HG02678 (cell line): ENCODE measurements around the gene MFNG.
"Not testable (repeated sequence)": the region's sequence is repeated elsewhere in the genome, so short reads cannot be mapped to it uniquely, and the experiment has no call there.

Experiments used
- ATAC-seq: cut with Tn5 transposase; IDR thresholded peaks from one replicate; pipeline ENCODE4 v1.9.1; 2021; ENCODE audit warnings: mild to moderate bottlenecking, moderate library complexity; ENCODE audit not compliant: unreplicated experiment

The MFNG gene, protein sequence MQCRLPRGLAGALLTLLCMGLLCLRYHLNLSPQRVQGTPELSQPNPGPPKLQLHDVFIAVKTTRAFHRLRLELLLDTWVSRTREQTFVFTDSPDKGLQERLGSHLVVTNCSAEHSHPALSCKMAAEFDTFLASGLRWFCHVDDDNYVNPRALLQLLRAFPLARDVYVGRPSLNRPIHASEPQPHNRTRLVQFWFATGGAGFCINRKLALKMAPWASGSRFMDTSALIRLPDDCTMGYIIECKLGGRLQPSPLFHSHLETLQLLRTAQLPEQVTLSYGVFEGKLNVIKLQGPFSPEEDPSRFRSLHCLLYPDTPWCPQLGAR

DNA sequence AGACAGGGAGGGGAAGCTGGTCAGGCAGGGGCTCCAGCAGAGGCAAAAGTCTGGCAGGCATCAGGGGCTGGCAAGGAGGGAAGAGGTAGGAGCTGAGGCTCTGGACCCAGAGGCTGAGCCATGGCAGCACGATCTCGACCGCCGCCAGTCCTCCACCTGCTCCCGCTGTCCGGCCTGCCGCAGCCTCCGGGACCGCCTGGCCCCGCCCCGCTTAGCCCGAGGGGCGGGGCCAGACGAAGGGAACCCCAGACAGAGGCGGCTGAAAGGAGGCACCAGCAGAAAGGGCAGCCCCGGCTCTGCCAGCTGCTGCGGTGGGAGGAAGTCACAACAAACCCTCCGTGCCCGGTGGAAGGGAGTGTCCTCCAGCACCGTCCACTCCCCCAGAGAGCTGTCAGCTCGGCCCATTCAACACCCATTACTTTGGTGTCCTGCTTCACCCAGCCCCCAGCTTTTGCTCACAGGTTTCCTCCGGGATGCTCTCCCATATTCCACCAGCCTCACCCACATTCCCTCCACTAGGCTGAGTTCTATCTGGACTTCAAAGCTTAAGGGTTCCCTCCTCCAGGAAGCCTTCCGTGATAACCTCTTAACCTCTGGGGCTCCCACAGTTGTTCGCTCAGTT is at the start of gene MFNG:
TSS of gene MFNG (minus strand) at position 161 of the 622 bp plus-strand sequence. CDS start 207 bp downstream, outside the sequence.
- peak; percentile 69 for ATAC-seq

DNA sequence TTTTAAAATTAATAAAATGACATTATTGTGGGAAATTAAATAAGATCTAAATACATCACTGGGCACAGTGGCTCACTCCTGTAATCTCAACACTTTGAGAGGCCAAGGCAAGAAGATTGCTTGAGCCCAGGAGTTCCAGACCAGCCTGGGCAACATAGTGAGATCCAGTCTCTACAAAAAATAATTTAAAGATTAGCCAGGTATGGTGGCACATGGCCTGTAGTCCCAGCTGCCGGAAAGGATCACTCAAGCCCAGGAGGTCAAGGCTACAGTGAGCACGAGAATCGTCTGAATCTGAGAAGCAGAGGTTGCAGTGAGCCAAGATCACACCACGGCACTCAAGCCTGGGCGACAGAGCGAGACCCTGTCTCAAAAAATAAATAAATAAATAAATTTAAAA is 49.0 kb upstream of the MFNG start:
- ATAC-seq: no peak

DNA sequence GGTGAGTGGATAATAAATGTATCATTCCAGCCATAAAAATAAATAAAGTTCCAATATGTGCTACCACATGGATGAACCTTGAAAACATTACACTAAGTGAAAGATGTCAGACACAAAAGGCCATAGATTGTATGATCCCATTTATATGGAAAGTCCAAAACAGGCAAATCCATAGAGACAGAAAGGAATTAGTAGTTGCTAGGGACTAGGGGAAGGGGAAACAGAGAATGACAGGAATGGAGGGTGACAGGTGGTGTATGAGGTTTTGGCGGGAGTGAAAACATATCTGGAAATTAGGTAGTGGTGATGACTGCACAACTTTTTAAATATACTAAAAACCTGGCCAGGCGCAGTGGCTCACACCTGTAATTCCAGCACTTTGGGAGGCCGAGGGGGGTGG is 48.3 kb upstream of the MFNG start:
- no peak for ATAC-seq

DNA sequence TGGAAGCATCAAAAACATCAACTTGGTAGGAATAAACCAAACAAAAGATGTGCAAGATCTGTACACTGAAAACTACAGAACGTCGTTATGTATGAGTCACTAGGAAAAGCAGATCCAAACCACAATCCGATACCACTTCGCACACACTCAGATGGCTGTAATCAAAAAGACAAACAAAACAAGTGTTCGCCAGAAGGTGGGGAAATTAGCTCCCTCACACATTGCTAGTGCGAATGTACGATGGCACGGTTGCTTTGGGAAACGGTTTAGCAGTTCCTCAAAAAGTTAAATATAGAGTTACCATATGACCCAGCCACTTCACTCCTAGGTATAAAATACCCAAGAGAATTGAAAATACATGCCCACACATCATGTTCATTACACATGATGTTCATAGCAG is 47.8 kb upstream of the MFNG start:
- no peak for ATAC-seq

DNA sequence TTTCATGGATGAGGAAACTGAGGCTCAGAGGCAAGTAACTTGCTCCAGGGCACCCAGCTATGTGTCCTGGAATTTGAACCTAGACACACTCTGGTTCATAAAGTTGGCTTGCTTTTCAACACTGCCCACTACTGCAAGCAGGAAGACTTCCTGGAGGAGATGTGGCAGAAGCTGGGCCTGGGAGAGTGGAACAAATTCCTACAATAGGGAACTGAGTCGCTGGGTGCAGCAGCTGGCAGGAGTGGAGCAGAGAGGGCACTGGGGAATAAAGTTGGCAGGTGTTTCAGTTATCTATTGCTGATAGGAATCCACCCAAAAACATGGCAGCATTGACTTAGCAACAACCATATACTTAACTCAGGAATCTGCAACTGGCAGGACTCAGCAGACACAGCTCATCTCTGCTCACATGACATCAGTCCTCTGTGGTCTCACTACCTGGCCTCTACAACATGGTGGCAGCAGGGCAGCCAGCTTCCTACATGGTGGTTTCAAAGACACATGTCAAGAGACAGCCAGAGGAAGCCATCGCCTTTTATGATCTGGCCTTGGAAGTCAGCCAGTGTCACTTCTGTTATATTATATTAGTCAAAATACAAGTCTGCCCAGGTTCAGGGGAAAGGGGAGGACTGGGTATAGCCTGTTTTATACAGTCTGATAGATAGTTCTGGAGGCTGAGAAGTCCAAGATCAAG is 43.6 kb upstream of the MFNG start:
- ATAC-seq: no peak

DNA sequence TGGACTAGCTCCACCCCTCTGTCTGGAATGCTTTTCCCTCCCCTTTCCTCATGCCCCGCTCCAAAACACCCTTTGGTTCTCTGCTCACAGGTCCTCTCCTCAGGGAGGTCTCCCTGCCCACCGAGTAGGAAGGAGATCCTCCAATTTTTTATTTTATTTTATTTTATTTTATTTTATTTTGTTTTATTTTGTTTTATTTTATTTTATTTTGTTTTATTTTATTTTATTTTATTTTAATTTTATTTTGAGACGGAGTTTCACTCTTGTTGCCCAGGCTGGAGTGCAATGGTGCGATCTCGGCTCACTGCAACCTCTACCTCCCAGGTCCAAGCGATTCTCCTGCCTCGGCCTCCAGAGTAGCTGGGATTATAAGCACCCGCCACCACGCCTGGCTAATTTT is 41.8 kb upstream of the MFNG start:
- not testable (repeated sequence) for ATAC-seq

DNA sequence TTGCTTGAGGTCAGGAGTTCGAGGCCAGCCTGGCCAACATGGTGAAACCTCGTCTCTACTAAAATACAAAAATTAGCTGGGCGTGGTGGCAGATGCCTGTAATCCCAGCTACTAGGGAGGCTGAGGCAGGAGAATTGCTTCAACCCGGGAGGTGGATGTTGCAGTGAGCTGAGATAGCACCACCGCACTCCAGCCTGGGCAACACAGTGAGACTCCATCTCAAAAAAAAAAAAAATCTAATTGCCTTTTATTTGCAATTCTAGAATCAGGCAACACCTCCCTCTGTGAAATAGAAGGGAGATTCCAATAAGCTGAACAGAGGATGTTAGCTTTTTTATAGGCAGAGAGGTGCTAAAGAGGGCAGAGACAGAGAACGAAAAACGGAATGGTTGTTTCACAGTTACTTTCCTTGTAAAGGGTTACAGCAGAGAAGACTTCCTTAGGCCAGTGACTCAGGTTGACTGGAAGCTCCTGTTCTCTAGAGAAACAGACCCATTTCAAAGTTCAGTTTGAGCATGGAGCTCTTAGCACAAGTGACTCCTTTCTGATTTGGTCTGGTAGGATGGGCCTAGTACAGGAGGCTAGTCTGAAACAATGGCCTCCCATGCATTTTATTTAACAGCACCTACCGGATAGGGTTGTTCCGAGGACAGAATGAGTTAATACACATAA is 41.0 kb upstream of the MFNG start:
- not testable (repeated sequence) for ATAC-seq

DNA sequence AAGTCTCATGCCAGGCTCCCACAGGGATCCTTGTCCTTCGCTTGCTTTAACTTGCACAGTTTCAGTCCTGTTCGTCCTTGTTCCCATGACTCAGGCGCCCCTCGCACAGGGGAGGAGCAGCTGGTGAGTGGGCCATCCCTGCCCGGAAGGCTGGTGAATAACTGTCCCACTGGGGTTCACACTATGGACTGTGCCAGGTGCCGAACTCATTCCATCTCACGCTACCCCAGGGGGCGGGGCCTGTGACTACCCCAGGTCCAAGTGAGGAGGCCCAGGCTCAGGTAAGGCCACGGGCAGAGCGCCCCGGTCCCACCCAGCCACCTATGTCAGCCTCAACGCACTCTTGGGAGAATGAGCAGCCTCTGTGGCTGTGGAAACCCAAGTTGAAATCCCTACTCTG is 40.2 kb upstream of the MFNG start:
- no peak for ATAC-seq

DNA sequence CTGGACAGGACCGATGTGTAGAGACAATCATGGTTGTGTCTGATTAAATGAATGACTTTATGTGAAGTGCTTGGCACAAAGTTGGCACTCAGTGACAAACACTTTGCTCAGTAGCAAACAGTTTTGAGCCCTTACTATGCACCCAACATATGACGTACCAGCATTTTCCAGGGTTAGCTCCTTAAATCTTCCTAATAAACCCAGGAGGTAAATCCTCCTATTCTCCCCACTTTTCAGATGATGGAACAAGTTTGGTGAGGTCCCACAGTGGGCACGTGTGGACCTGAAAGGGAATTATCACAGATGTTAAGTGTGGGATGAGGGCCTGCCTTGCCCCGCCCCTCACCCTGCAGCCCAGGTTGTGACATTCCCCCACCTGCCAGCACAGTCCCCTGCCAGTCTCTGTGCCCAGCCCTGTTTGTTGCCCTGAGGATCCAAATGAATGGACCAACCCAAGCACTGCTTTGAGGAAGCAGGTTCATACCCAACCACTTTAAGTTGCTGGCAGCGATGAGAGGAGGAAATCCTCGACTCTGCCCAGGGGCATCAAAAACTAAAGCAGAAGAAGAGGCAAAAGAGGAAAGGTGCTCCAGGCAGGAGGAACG is 39.7 kb upstream of the MFNG start:
- ATAC-seq: no peak

DNA sequence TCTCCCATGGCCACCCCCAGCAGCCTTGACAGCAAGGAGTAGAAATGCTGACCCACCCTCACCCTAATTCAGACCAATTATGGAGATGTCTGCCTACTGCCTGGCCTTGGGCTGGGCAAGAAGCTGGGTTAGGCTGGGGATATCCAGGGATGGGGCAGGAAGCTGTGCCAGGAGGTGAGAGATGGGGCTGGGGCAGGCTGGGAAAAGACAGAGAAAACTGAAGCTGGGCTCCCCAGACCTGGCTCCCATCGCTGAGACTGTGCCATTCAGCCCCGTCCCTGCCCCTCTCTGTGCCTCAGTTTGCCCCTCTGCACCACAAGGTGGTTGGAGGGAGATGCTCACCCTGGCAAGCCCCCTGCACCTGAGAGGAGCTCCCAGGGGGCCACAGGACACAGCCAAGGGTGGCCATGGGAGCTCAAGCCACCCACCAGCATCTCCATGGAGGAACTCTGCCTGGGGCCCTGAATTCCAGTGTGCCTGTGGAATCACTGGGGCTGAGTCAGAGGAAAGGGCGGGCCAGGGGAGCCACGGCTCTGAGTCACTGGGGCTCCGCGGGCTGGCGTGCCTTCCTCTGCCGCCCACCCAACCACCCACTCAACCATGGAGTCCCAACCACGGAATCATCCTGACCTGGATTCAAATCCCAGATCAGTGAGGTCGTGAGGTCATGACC is 39.0 kb upstream of the MFNG start:
- no peak for ATAC-seq

DNA sequence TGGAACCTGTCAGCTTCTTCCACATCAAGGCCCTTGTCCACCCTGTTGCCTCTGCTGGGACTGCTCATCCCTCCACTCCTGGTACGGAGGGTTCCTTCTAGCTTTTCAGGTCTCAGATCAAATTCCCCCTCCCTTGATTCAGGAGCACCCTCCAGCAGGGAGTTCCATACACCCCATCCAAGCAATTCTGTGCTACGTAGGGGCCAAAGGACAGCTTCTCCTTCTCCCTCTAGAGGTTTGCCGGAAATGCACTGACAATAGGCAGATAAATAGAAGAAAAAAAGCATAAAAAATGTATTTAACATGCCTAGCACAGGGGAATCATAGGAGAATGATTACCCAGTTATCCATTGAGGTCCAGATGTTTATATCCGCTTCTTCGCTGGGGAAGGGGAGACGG is 36.3 kb upstream of the MFNG start:
- no peak for ATAC-seq

DNA sequence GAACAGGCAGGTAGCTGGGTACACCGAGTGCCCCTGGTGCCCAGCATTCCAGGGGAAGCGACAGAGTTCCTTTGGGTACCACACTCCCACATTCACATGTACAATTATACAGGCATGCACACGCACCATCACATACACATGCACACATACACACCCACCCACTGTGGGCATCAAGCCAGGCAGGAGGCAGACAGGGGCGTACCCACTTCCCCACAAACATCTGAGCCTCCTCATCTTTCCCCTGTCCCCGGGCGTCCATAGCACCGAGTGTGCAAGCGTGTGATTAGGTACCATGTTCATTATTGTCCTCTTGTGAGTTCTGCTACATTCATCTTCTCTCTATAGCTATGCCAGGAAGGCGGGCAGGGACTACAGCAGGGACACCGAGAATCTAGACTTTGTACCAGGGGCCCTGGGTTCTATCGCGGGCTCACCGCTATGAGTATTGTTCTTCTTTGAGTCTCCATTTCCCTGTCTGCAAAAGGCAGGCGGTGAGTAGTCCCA is 35.1 kb upstream of the MFNG start:
- no peak for ATAC-seq

DNA sequence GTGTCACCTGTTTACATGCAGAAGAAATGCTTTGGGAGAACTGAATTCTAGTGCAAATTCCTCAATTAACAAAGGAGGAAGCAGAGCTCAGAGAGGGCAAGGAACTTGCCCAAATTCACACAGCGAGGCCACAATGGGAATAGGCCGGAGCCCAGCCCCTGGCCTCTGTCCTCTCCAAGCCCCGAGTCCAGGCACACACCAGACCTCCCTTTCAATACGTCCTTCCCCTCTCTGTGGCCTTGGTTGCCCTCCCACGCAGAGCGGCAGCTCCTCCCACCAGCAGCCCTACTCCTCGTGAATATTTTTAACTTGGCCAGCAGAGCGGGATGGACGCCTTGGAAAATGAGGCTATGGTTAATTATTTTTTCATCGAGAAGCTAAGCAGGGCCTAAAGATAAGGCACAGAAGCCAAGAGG is 34.6 kb upstream of the MFNG start:
- no peak for ATAC-seq

DNA sequence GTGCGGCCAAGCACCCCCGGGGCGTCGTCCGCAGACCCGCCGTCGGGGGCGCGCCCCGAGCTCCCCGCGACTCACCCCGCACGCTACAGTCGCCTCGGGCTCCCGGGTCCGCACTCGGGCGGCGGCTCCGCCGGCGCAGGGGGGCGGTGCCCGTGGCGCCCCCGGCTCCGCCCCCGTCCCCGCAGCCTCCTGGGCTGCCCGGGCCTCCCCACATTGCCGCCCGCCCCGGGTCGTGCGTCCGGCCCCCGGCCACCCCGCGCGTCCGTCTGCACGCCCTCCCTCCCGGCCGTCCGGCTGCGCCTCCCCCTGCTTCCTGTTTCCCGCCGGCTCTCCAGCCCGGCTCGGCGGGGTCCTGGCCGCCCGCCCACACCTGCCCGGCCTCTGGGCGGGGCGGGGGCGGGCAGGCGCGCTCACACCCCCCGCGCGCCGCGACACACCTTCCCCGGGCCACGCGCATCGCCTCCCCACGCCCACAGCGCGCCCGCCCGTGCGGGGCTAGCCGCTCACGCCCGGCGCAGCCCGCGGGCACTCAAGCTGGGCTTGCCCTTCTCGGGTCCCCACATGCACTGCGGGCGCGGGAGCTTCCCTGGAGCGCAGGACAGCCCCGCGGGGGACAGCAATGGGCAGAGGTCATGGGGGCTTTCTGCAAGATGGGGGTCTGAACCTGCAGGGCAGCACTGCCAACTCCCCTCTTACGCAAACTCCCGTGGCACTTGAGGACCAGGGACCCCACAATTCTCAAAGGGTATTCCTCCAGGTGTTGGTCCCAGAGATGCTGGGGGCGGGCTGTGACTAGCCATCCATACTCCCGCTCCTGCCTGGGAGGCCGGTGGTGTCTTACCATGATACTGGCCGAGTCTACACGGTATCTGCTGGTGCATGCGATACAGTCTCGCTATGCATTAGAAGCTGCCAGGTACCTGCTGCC is 33.3 kb upstream of the MFNG start, which contains the start of gene CARD10:
TSS of gene CARD10 (minus strand) at position 148 of the 928 bp plus-strand sequence. CDS start 215 bp downstream, outside the sequence.
- no peak for ATAC-seq

DNA sequence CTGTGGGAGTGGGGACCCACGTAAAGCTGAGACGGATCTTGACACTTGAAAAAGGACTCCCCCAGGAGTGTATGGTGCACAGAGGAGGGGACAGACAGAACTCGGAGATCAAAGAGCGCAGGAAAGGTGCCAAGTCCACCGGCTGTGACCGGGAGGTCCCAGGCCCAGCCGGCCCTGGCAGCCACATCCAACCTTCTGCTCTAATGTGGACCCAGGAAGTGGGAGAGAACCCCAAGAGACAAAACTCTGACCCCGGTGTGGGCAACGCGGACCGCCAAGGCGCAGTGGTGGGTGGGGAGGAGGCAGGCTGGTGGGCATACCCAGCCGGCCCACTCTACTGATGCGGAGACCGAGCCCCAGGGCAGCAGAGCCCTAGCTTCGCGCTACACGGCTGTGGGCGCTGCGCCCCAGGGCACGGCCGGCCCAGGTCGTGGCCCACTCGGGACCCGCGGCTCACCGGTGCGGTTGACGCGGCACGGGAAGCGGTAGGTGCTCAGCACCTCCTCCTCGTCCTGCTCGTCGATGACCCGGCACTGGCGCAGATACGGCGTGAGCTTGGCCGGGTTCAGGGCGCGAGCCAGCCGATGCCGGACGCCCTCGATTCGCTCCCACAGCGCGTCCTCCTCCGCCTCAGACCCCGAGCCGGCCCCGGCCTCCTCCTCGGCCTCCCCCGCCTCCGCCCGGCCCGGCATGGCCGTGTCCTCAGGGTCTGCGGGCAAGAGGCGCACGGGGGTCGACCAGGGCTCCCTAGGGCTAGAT is 32.5 kb upstream of the MFNG start:
- no peak for ATAC-seq

DNA sequence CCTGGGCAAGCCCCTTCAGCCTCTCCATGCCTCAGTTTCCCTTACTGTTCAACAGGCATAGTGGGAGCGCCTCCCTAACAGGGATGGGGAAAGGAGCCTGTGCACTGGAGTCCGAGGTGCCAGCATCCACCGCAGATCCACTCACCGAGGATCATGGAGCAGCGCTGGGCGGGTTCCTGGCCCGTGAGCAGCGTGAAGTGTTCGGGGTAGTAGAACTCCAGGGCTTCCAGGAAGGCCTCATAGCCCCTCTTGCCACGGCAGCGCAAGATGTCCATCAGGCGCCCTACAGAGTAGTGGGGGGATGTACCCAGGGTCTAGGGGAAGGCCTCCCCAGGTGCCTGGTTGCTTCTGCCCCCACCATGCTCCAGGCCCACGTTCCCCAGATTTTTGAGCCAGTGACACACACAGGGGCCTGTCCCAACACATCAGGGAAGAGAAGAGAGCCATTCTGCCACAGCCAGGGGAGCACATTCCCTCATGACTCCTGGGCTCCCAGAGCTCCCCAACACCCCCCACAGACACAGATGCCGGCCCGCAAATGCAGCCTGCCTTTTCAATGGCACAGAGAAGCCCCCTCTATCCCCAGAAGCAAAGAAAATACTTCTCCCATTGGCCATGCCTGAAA is 31.8 kb upstream of the MFNG start:
- ATAC-seq: no peak

DNA sequence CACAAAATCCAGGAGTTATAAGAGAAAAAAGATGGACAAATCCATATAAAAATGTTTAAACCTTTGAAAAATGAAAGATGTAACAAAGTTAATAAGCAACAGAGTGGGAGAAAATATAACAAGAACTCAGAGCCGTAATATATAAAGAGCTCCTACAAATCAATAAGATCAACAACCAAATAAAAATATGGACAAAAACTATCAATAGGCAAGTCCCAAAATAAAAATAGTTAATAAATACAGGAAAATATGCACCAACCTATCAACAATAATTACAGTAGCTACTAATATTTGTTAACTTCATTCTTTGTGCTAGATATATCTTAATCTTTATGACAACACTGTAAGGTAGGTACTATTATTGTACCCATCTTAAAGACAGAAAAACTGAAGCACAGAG is 30.3 kb upstream of the MFNG start:
- no peak for ATAC-seq

DNA sequence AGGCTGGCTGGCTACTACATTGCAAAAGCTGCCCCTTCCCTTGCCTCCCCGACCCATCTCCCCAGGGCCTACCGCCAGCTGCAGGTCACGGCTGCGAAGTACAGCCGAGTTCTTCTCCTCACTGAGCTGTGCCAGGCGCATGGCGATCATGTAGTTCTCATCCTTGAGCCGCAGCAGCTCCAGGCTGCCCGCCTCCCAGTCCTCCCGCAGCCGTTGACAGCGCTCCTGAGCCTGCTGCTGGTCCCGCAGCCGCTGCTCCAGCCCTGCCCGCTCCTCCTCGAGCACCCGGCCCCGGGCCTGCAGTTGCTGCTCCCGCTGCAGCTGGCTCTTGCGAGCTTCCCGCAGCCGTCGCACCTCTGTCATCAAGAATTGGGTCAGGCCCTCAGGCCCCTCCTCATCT is 29.7 kb upstream of the MFNG start:
- ATAC-seq: no peak
